Measurements from ENCODE around the gene AMY2A. TPM values are rescaled to one million over a fixed set of nuclear protein-coding genes. Genes with fewer than 3 reads are reported as not detected.

AMY2A gene
- total and polyA plus RNA-seq, 2 donors from 2014 or later: 0.26 TPM; not detected in 1

Other genes starting within 250 kb of the AMY2A start
- gene RNPC3, start 91.7 kb upstream of the AMY2A start, total RNA-seq: 40.5 TPM
- gene RNPC3, start 91.7 kb upstream of the AMY2A start, polyA plus RNA-seq (ENCODE audit: insufficient read depth, low read depth, low replicate concordance): 19.8 TPM
- 31.1 TPM for gene AMY2B, start 45.8 kb upstream of the AMY2A start, total RNA-seq
- gene AMY2B, start 45.8 kb upstream of the AMY2A start, polyA plus RNA-seq (ENCODE audit: insufficient read depth, low read depth, low replicate concordance): 26.5 TPM
- gene AMY1A, start 38.3 kb downstream of the AMY2A start, total RNA-seq: not detected
- gene AMY1A, start 38.3 kb downstream of the AMY2A start, polyA plus RNA-seq (ENCODE audit: insufficient read depth, low read depth, low replicate concordance): not detected
- gene AMY1B, start 78.8 kb downstream of the AMY2A start, total RNA-seq: not detected
- gene AMY1B, start 78.8 kb downstream of the AMY2A start, polyA plus RNA-seq (ENCODE audit: insufficient read depth, low read depth, low replicate concordance): not detected
- not detected for gene AMY1C, start 132.5 kb downstream of the AMY2A start, total RNA-seq
- gene AMY1C, start 132.5 kb downstream of the AMY2A start, polyA plus RNA-seq (ENCODE audit: insufficient read depth, low read depth, low replicate concordance): not detected

All from kidney (tissue), 2 donors.